ENCODE data around the gene FGD5.

GRCh38 chr3:14941871-14942270 is 123.1 kb downstream of the FGD5 start:
- no peak for TF ChIP-seq CTCF (IDR thresholded peaks at IDR 0.05)
- TF ChIP-seq POLR2A (IDR thresholded peaks at IDR 0.05) = no peak
